A673 (cell line): ENCODE measurements around the gene SIX1.

ENCODE experiments used
- CTCF ChIP-seq: fragments of 300-800, 200-600 bp; sonication (generic); conservative IDR thresholded peaks from 2 replicates; pipeline ENCODE4 v1.5.1; 2017; ENCODE audit warnings: low read depth, mild to moderate bottlenecking, antibody characterized with exemption, low read length, moderate library complexity, mixed read lengths
- EZH2 ChIP-seq: fragments of 200-600 bp; sonication (generic); IDR thresholded peaks from 2 replicates; pipeline ENCODE4 v1.6.1; 2017; ENCODE audit warnings: borderline replicate concordance, low read depth, mild to moderate bottlenecking, mixed read lengths, antibody characterized with exemption, low read length; ENCODE audit not compliant: poor library complexity, severe bottlenecking

GRCh38 chr14:60618241-60618640, 31.0 kb downstream of the SIX1 start:
- no peak for TF ChIP-seq CTCF
- TF ChIP-seq EZH2: no peak
